Measurements from ENCODE around the gene USH2A. TPM values are rescaled to one million over a fixed set of nuclear protein-coding genes. Genes with fewer than 3 reads are reported as not detected.

The USH2A gene
- total RNA-seq, 1 donor from 2014 or later = not detected

GRCh38 chr1:215766521-215766920 lies 656.7 kb downstream of the USH2A start:
- no peaks in the 10 kb centered on the region for H3K36me3 ChIP-seq
- H3K9me3 ChIP-seq = no peaks in the 10 kb centered on the region
- intact Hi-C loops (cut with DNase I) = no loop called here
- H3K27ac ChIP-seq = no peak overlapping the region
- DNase-seq (ENCODE audit: low spot score in 2 of 2) = no peak
- H3K4me1 ChIP-seq = no peaks in the 10 kb centered on the region
- no peak overlapping the region for H3K4me3 ChIP-seq
- no peaks in the 10 kb centered on the region for H3K27me3 ChIP-seq
- no peak for TF ChIP-seq CTCF (IDR thresholded peaks at IDR 0.05)

DNA sequence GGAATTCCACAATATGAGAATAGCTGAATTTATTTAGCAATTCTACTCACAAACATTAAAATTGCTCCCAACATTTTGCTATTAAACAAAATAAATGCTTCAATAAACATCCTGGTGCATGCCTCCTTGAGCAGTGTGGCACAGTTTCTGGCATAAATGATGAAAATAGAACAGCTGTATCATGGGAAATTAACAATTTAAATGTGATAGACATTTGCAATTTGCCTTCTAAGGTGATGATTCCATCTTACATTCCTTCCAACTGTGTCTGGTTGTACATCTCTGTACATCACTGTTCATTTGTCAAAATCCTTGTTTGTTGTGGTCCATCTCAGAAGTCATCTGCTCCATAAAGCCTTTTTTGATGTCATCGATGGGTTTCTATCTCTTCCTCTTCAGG lies 657.4 kb downstream of the USH2A start:
- no peak overlapping the region for H3K4me3 ChIP-seq
- intact Hi-C loops (cut with DNase I) = no loop called here
- H3K27ac ChIP-seq = no peak overlapping the region

GRCh38 chr1:215761446-215761845 lies 661.8 kb downstream of the USH2A start:
- Histone ChIP-seq H3K4me1 (no peaks in the 10 kb centered on the region), H3K27ac (no peak overlapping the region), H3K4me3 (no peak overlapping the region), H3K27me3 (no peaks in the 10 kb centered on the region), H3K36me3 (no peaks in the 10 kb centered on the region), H3K9me3 (no peaks in the 10 kb centered on the region)
- TF ChIP-seq CTCF (IDR thresholded peaks at IDR 0.05) = no peak
- intact Hi-C loops (cut with DNase I) = no loop called here
- no peak for DNase-seq (ENCODE audit: low spot score in 2 of 2)

More for the DNA sequence above, 657.4 kb downstream of the USH2A start:
- Histone ChIP-seq H3K27me3 (no peaks in the 10 kb centered on the region), H3K36me3 (no peaks in the 10 kb centered on the region), H3K4me1 (no peaks in the 10 kb centered on the region), H3K9me3 (no peaks in the 10 kb centered on the region)
- TF ChIP-seq CTCF (IDR thresholded peaks at IDR 0.05) = no peak
- DNase-seq (ENCODE audit: low spot score in 2 of 2) = no peak

GRCh38 chr1:215754112-215754511 lies 669.1 kb downstream of the USH2A start:
- Histone ChIP-seq H3K36me3 (no peaks in the 10 kb centered on the region), H3K4me1 (no peaks in the 10 kb centered on the region), H3K4me3 (no peak overlapping the region), H3K9me3 (no peaks in the 10 kb centered on the region), H3K27me3 (no peaks in the 10 kb centered on the region), H3K27ac (no peak overlapping the region)
- no peak for DNase-seq (ENCODE audit: low spot score in 2 of 2)
- intact Hi-C loops (cut with DNase I) = no loop called here
- no peak for TF ChIP-seq CTCF (IDR thresholded peaks at IDR 0.05)

DNA sequence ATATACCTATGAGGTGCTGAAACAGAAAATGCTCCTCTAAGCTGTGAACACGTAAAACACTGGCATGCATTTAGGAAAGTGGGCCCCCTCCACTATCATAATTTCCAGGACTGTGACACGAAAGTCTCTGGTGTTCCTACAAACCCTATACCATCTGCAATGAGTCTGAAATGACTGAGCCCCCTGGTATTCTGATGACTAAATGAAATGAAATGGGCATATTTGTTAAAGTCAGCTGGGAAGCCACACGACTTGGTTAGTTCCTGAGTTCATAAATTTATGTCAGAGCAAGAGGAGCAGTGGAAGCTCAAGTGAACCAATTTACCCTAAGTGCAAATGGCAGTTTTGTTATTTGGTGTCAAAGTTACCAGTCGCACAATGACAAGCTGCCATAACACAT lies 673.8 kb downstream of the USH2A start:
- Histone ChIP-seq H3K4me3 (no peak overlapping the region), H3K36me3 (no peaks in the 10 kb centered on the region), H3K4me1 (no peaks in the 10 kb centered on the region), H3K27me3 (no peaks in the 10 kb centered on the region), H3K9me3 (no peaks in the 10 kb centered on the region), H3K27ac (no peak overlapping the region)
- TF ChIP-seq CTCF (IDR thresholded peaks at IDR 0.05) = no peak
- DNase-seq (ENCODE audit: low spot score in 2 of 2) = no peak
- intact Hi-C loops (cut with DNase I) = no loop called here

DNA sequence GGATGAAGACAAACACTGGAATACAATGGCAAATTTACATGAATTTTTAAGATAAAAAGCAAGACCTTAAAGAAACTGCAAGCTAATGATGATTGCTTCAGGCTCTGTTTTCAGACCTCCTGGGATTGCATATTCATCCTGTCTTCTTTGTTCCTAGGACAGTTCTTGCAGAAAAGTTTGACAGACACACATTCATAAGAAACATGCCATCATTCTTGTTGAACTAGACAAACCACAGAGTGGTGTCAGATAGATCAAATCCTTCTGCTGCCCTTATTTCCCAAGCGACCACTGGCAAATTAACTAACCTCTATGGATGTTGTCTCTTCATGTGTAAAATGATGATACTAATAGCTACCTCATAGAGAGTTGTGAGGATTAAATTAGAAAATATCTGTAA lies 674.8 kb downstream of the USH2A start:
- Histone ChIP-seq H3K27me3 (no peaks in the 10 kb centered on the region), H3K27ac (no peak overlapping the region), H3K4me1 (no peaks in the 10 kb centered on the region), H3K36me3 (no peaks in the 10 kb centered on the region), H3K9me3 (no peaks in the 10 kb centered on the region), H3K4me3 (no peak overlapping the region)
- no peak for TF ChIP-seq CTCF (IDR thresholded peaks at IDR 0.05)
- DNase-seq (ENCODE audit: low spot score in 2 of 2) = no peak
- intact Hi-C loops (cut with DNase I) = no loop called here

Measured in ascending aorta (tissue), 2 donors.